ENCODE measurements around the gene MIEF1. TPM values are rescaled to one million over a fixed set of nuclear protein-coding genes. Genes with fewer than 3 reads are reported as not detected.
A peak's percentile ranks its signal among the peaks of the same experiment; 100 is the strongest.

The MIEF1 gene
- total RNA-seq, 1 donor from 2014 or later = 59.4 TPM

DNA sequence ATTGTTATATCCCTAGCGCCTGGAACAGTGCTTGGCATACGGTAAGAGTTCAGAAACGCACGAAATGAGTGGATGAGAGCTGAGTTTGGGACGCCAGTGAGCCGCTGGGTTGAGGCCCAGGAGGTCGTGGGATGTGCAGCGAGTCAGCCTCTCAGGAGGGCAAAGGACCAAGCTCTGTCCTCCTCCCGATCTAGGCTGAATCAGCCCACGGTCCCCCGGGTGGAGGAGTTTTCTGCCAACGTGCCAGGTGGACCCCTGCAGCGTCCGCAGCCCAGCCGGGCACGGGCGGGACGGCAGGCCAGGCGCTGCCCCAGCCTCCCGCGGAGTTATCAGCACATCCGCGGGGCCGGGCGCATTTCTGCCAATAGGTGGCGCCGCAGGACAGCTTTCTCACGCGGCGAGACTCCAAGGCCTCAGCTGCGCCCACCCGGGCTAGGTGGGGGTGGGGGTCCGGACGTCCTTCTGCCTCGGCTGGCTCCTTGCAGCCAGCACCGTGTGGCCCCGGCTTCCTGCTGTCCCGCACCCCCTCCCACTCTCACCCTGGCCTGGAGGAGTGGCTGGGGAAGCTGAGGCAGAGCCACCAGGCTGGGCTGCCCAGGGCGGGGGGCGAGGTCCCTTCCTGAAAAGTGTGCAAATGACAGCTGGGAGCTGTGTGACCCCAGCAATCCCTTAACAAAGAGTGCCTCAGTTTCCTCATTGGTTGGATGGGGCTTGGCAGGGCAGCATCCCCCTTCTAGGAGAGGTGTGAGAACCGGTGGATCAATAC is 32.7 kb downstream of the MIEF1 start:
- H3K4me1 Mint-ChIP-seq (ENCODE audit: low read depth) = peaks cover 28% of the 10 kb centered on the region
- no peak overlapping the region for H3K4me3 Mint-ChIP-seq
- peak; percentile 71 for DNase-seq (ENCODE audit: low spot score)
- H3K36me3 Mint-ChIP-seq (ENCODE audit: low read depth) = peaks cover 21% of the 10 kb centered on the region
- H3K27ac Mint-ChIP-seq = peak overlapping the region; percentile 73
- no peaks in the 10 kb centered on the region for H3K27me3 Mint-ChIP-seq (ENCODE audit: insufficient read depth)
- intact Hi-C loops (cut with micrococcal nuclease) = loop anchor here (1.0 to 5.0 kb wide), 4 partner anchors 373 to 814 kb away; no protein-coding TSS in a partner anchor
- no peaks in the 10 kb centered on the region for H3K9me3 Mint-ChIP-seq

DNA sequence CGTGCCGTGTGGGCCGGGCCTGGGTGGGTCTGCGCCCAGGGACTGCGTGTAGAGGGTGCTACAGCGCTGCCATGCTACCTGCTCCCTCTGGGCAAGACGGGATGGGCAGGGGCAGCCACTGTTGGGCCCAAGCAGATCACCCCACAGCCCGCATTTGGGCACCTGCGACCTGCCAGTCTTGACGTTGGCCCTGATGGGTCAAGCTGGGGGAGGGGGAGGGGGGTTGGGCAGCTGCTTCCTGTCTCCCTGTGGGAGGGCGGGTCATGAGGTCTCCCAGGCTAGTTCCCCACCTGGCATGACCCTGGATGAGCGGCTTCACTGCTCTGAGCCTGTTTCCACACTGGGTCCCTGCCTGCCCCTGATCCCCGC is 33.3 kb downstream of the MIEF1 start:
- Mint-ChIP-seq H3K4me1 (ENCODE audit: low read depth) (peaks cover 23% of the 10 kb centered on the region), H3K9me3 (no peaks in the 10 kb centered on the region), H3K4me3 (no peak overlapping the region), H3K36me3 (ENCODE audit: low read depth) (peaks cover 16% of the 10 kb centered on the region), H3K27me3 (ENCODE audit: insufficient read depth) (no peaks in the 10 kb centered on the region), H3K27ac (no peak overlapping the region)
- no peak for DNase-seq (ENCODE audit: low spot score)
- intact Hi-C loops (cut with micrococcal nuclease) = loop anchor here (1.0 kb wide), 1 partner anchor 813 kb away; no protein-coding TSS in a partner anchor

DNA sequence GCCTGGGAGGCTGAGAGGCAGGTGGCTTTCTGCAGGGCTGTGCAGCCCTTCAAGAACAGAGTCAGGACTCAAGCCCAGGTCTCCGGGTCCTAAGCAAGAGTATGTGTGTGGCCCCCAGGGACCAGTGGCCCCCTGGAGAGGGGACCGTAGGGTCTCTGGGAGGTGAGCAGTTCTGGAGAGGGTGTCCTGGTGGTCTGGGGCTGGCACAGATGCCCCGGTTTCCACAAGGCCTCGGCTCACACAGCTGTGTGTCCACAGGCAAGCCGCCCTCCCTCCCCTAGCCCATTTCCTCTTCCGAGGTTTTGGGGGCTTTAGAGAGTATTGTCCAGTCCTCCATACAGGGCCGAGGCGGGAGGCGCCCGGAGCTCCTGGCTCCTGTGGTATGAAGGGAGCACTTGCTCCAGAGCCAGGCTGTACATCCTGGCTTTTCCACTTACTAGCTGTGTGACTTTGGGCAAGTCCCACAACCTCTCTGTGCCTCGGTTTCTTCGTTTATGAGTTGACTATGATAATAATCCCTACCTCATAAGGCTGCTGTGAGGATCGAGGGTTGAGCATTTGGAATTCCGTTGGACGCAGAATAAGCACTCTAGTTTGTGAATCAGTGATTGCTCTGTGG is 33.9 kb downstream of the MIEF1 start:
- H3K9me3 Mint-ChIP-seq = no peaks in the 10 kb centered on the region
- peaks cover 2% of the 10 kb centered on the region for H3K27me3 Mint-ChIP-seq (ENCODE audit: insufficient read depth)
- H3K4me3 Mint-ChIP-seq = no peak overlapping the region
- no peak overlapping the region for H3K27ac Mint-ChIP-seq
- H3K36me3 Mint-ChIP-seq (ENCODE audit: low read depth) = peaks cover 12% of the 10 kb centered on the region
- peaks cover 17% of the 10 kb centered on the region for H3K4me1 Mint-ChIP-seq (ENCODE audit: low read depth)
- intact Hi-C loops (cut with micrococcal nuclease) = loop anchor here (1.0 kb wide), 1 partner anchor 812 kb away; no protein-coding TSS in a partner anchor
- no peak for DNase-seq (ENCODE audit: low spot score)

DNA sequence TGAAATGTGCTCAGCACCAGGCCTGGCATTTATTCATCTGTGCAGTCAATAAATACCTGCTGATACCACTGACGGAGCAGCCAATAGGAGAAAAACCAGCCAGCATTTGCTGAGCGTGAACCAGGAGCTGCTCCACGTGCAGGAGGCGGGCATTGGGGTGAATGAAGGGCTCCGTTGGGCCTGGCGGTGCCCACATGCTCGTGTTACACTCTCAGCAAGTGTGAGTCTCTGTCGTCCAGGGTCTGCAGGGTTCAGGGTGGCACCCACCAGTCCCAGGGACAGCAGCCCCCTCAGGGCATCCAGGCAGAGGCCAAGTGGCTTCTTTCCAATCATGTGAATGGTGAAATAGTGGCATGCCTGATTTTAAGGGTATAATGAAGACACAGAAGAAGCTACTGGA is 34.6 kb downstream of the MIEF1 start:
- H3K9me3 Mint-ChIP-seq = no peaks in the 10 kb centered on the region
- intact Hi-C loops (cut with micrococcal nuclease) = no loop called here
- no peak for DNase-seq (ENCODE audit: low spot score)

DNA sequence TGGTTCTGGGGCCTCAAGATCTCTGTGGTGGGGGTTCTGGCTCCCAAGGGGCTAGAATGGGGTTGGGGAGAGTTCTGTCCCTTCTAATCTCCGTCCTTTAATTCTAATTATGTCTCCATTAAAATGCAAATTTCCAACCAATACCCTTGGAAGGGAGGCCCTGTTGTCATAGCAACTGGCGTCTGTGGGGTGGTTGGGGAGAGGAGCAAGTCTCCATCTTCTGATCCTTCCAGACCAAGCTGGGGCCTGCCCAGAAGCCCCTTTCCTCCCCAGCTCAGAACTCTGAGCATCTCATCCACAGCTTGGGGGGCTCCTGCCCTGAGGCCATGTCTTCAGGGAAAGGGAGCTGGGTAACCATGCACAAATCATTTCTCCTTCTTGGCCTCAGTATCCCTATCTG is 35.9 kb downstream of the MIEF1 start:
- Mint-ChIP-seq H3K36me3 (ENCODE audit: low read depth) (no peaks in the 10 kb centered on the region), H3K9me3 (no peaks in the 10 kb centered on the region), H3K4me1 (ENCODE audit: low read depth) (peaks cover 6% of the 10 kb centered on the region), H3K4me3 (no peak overlapping the region), H3K27ac (no peak overlapping the region), H3K27me3 (ENCODE audit: insufficient read depth) (peaks cover 4% of the 10 kb centered on the region)
- intact Hi-C loops (cut with micrococcal nuclease) = no loop called here
- no peak for DNase-seq (ENCODE audit: low spot score)

More for the DNA sequence above, 34.6 kb downstream of the MIEF1 start:
- Mint-ChIP-seq H3K4me3 (no peak overlapping the region), H3K36me3 (ENCODE audit: low read depth) (peaks cover 7% of the 10 kb centered on the region), H3K4me1 (ENCODE audit: low read depth) (peaks cover 9% of the 10 kb centered on the region), H3K27me3 (ENCODE audit: insufficient read depth) (peaks cover 2% of the 10 kb centered on the region), H3K27ac (no peak overlapping the region)

DNA sequence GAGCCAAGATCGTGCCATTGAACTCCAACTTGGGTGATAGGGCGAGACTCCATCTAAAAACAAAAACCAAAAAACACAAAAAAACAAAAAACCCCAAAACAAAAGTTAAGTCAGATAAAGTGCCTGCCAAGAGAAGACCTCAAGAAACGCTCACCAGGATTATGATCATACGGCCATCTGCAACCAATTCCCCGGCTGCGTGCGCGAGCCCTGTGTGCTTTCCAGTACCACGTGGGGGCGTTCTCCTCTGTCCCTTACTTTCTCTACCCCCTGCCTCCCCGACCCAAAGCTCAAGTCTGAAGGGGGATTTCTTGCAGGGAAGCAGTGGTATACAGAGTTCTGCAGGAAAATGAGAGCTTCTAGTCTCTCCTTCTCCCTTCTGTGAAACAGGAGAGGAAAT is 41.0 kb downstream of the MIEF1 start:
- intact Hi-C loops (cut with micrococcal nuclease) = no loop called here
- Mint-ChIP-seq H3K4me1 (ENCODE audit: low read depth) (peaks cover 14% of the 10 kb centered on the region), H3K27ac (no peak overlapping the region), H3K27me3 (ENCODE audit: insufficient read depth) (peaks cover 24% of the 10 kb centered on the region), H3K4me3 (no peak overlapping the region), H3K9me3 (no peaks in the 10 kb centered on the region), H3K36me3 (ENCODE audit: low read depth) (no peaks in the 10 kb centered on the region)
- no peak for DNase-seq (ENCODE audit: low spot score)

DNA sequence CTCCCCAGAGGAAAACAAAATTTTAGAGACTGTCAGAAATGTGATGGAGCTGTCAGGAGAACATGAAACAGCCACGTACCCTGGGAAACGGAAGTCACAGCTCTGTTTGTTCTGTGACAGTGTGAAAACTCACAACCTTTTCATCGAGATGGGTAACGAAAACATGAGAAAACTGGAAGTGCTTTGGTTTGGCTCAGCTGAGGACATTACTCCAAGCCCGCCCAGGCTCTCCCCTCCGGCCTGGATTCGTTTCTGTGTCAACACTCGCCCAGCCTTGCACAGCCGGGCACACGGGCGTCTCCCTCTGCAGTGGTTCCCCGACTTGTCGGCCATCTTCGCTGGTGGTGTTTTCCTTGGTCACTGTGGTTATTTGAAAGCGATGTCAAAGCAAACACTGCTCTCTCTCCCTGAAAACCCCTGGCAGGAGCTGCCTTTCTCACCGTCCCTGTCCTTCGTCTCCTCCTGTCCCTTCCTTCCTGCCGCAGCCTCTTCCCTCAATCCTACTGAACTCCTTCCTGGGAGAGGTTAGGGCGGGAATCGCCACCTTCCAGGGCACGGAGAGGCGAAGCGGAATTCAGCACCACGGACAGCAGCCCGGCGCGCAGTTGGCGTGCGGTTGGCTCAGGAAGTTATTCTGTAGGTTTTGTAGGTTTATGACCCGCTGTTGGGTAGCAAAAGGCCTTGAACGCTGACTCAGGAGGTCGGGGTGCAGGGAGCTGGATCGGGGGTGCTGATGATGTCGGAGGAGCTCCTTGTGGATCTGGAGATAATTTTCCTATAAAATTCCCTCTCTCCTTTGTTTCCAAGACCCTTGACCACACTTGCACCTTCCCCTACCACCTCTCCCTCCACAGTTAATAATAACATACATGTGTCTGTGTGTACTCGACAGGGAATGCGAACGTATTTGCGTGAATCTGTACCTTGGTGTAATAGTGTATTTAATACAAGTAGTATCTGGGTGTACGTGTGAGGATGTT is 43.6 kb downstream of the MIEF1 start:
- H3K9me3 Mint-ChIP-seq = no peaks in the 10 kb centered on the region
- intact Hi-C loops (cut with micrococcal nuclease) = no loop called here
- peaks cover 14% of the 10 kb centered on the region for H3K4me1 Mint-ChIP-seq (ENCODE audit: low read depth)
- H3K4me3 Mint-ChIP-seq = no peak overlapping the region
- DNase-seq (ENCODE audit: low spot score) = no peak
- no peaks in the 10 kb centered on the region for H3K36me3 Mint-ChIP-seq (ENCODE audit: low read depth)
- peaks cover 28% of the 10 kb centered on the region for H3K27me3 Mint-ChIP-seq (ENCODE audit: insufficient read depth)
- no peak overlapping the region for H3K27ac Mint-ChIP-seq

DNA sequence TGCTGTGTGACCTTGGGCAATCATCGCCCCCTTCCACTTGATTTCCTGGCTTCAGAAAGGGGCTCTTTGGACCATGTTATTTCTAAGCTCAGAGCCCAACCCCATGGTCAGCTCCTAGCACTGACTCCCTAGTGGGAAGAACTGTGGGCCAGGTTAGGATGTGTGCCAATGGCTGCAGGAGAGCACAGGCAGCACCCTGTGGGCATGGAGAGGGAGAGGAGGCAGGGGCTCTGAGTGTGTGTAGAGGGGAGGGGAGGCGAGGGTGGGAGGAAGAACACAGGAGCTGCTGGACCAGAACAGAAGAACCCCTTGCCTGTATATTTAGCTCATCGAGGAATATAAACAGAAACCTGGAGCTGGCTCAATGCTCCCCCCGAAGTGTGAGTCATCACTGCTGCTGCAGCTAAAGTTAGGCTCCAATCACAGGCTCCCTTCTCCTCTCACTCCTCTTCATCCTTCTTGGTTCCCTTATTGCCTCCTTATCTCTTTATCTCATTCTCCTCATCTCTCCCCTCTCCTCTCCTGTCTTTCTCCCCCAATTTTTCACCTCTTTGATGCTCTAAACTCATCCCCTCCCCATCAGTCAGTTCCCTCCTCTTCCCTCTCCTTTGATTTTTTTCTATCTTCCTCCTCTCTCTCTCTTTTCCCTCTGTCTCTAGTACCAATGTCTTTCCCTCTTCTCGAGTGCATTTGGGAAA is 44.9 kb downstream of the MIEF1 start:
- no peak for DNase-seq (ENCODE audit: low spot score)
- Mint-ChIP-seq H3K4me1 (ENCODE audit: low read depth) (peaks cover 14% of the 10 kb centered on the region), H3K27me3 (ENCODE audit: insufficient read depth) (peaks cover 31% of the 10 kb centered on the region), H3K27ac (no peak overlapping the region), H3K4me3 (no peak overlapping the region), H3K9me3 (no peaks in the 10 kb centered on the region), H3K36me3 (ENCODE audit: low read depth) (no peaks in the 10 kb centered on the region)
- intact Hi-C loops (cut with micrococcal nuclease) = no loop called here

DNA sequence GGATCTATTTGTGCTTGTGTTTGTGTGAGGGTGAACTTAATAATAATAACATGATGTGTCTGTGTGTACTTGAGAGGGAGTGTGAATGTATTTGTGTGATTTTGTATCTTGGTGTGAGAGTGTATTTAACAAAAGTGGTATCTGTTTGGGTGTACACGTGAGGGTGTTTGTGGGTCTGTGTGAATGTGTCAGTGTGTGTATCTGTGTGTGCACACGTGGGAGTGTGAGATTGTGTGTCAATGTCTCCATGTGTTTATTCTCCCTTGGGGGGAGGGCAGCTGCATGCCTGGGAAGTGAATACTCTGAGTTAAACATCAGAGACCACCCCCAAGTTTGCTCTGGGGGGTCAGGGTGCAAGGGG is 45.5 kb downstream of the MIEF1 start:
- DNase-seq (ENCODE audit: low spot score) = no peak
- peaks cover 29% of the 10 kb centered on the region for H3K27me3 Mint-ChIP-seq (ENCODE audit: insufficient read depth)
- H3K9me3 Mint-ChIP-seq = no peaks in the 10 kb centered on the region
- H3K4me1 Mint-ChIP-seq (ENCODE audit: low read depth) = peaks cover 14% of the 10 kb centered on the region
- no peak overlapping the region for H3K27ac Mint-ChIP-seq
- intact Hi-C loops (cut with micrococcal nuclease) = no loop called here
- H3K4me3 Mint-ChIP-seq = no peak overlapping the region
- no peaks in the 10 kb centered on the region for H3K36me3 Mint-ChIP-seq (ENCODE audit: low read depth)

DNA sequence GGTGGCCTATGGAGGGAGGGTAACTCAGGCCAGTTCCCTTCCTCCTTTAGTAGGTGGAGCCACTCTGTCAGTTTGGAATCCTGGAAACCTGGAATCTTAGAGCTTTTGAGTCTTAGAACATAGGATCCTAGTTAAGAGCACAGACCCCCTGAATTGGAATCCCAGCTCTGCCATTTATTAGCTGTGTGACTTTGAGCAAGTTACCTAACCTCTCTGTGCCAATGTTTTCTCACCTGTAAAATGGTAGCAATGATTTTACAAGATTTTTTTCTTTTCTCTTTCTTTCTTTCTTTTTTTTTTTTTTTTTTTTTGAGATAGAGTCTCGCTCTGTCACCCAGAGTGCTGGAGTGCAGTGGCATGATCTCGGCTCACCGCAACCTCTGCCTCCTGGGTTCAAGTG is 51.3 kb downstream of the MIEF1 start:
- Mint-ChIP-seq H3K27ac (no peak overlapping the region), H3K27me3 (ENCODE audit: insufficient read depth) (peaks cover 30% of the 10 kb centered on the region), H3K4me3 (no peak overlapping the region), H3K4me1 (ENCODE audit: low read depth) (no peaks in the 10 kb centered on the region), H3K36me3 (ENCODE audit: low read depth) (no peaks in the 10 kb centered on the region), H3K9me3 (no peaks in the 10 kb centered on the region)
- intact Hi-C loops (cut with micrococcal nuclease) = no loop called here
- no peak for DNase-seq (ENCODE audit: low spot score)

DNA sequence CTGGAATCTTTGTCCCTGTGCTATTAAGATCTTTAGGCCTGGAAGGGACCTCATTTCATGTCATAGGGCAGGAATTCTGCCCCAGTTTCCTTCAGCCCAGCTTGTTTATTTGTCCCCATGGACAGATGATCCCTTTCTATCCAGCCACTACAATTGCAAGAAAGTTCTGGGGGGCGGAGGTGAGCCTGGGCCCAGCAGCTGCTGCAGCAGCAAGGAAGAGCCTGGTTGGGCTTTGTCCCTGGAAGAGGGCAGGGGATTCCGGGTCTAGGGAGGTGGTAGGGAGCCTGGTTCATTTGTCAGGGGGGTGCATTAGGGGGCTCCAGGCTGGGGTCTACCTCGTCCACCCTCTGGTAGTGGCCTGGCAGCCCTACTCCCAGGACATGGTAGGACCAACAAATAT is 52.1 kb downstream of the MIEF1 start:
- peaks cover 33% of the 10 kb centered on the region for H3K27me3 Mint-ChIP-seq (ENCODE audit: insufficient read depth)
- DNase-seq (ENCODE audit: low spot score) = no peak
- no peaks in the 10 kb centered on the region for H3K9me3 Mint-ChIP-seq
- intact Hi-C loops (cut with micrococcal nuclease) = no loop called here
- H3K4me3 Mint-ChIP-seq = no peak overlapping the region
- no peaks in the 10 kb centered on the region for H3K36me3 Mint-ChIP-seq (ENCODE audit: low read depth)
- no peaks in the 10 kb centered on the region for H3K4me1 Mint-ChIP-seq (ENCODE audit: low read depth)
- no peak overlapping the region for H3K27ac Mint-ChIP-seq

Measured in activated T-helper 1 cell treated with anti-CD3 and anti-CD28 coated beads, Interleukin-12 subunit alpha, Interleukin-12 subunit beta, Interleukin-2, Interleukin-4 antibody, amounts not matched to agents 30 ng/mL and 10 ng/mL and 1 ng/mL, durations not matched to agents 14 hours and 24 hours and 36 hours (primary cell).